Stomach (tissue), 9 donors: Measurements from ENCODE around the gene AGPAT2. TPM values are rescaled to one million over a fixed set of nuclear protein-coding genes. Genes with fewer than 3 reads are reported as not detected.

Experiments used
- DNase-seq, 2 donors: peaks; one replicate each; pipeline versions ENCODE4 v3.0.0 to v3.0.0-alpha.2; 2013 to 2019
- H3K27ac ChIP-seq, 5 donors: fragments of 200-600 bp in 4 of 5; sonication (generic) in 4 of 5; one replicate each; pipeline ENCODE4 v1.5.1; 2013 to 2019; ENCODE audit warnings: mild to moderate bottlenecking in 1 of 5, moderate library complexity in 1 of 5
- H3K27me3 ChIP-seq, 3 donors: fragments of 200-600 bp; sonication (generic); one replicate each; pipeline ENCODE4 v1.5.1; 2017 to 2019; ENCODE audit warnings: mixed run types in 1 of 3
- H3K36me3 ChIP-seq, 4 donors: fragments of 200-600 bp; sonication (generic); 1 replicate in 3 of 4; 2 replicates in 1 of 4; pipeline ENCODE4 v1.5.1; 2016 to 2019
- H3K4me1 ChIP-seq, 4 donors: fragments of 200-600 bp; sonication (generic); one replicate each; pipeline ENCODE4 v1.5.1; 2016 to 2019
- H3K4me3 ChIP-seq, 4 donors: fragments of 200-600 bp; sonication (generic) in 3 of 4; one replicate each; pipeline ENCODE4 v1.5.1; 2016 to 2019; ENCODE audit warnings: mild to moderate bottlenecking in 1 of 4
- H3K9me3 ChIP-seq, 4 donors: fragments of 200-600 bp; sonication (generic); one replicate each; pipeline ENCODE4 v1.5.1; 2016 to 2019
- CTCF ChIP-seq, 7 experiments: fragments of 450-650 bp in 4 of 7; fragments of 200-600 bp in 3 of 7; sonication (generic) in 3 of 7; IDR thresholded peaks; one replicate each; pipeline ENCODE4 v1.5.1; 2016 to 2019; ENCODE audit warnings: antibody characterized with exemption in 7 of 7, control low read depth in 2 of 7, mild to moderate bottlenecking in 1 of 7
- EP300 ChIP-seq: sonication (generic); formaldehyde crosslinking; IDR thresholded peaks from one replicate; pipeline ENCODE4 v1.6.1; 2017; ENCODE audit warnings: antibody characterized with exemption
- POLR2A ChIP-seq, 4 donors: fragments of 450-650 bp; IDR thresholded peaks; one replicate each; pipeline ENCODE4 v1.6.1; 2016; ENCODE audit warnings: antibody characterized with exemption in 4 of 4, control low read depth in 2 of 4, mild to moderate bottlenecking in 1 of 4, moderate library complexity in 1 of 4
- POLR2AphosphoS5 ChIP-seq, 3 donors: sonication (generic); formaldehyde crosslinking; IDR thresholded peaks; one replicate each; pipeline ENCODE4 v1.6.1; 2016; ENCODE audit warnings: antibody characterized with exemption in 3 of 3
- WGBS, 5 donors: extraction: QIAGEN DNeasy Blood & Tissue Kit in 3 of 5; methylation state at CpG; one replicate each; pipeline versions ENCODE4 v1.1.5 to v1.1.7; 2013 to 2018; 5-methylcytosine and 5-hydroxymethylcytosine counted together
- intact Hi-C: fragments of 100-400 bp; cut with DNase I; formaldehyde crosslinking; loops from one replicate; pipeline ENCODE4 v1.15.1; 2023; ENCODE audit warnings: low total_unique reads
- polyA plus RNA-seq, 3 donors: library from polyadenylated mRNA; stranded (reverse); fragments of 200-250 nt; gene quantifications; one replicate each; pipeline ENCODE4 v1.2.3, GENCODE V29; 2013
- total RNA-seq, 5 donors: library from RNA; depleted of rRNA; stranded (reverse); fragments of >200 nt; gene quantifications; one replicate each; pipeline versions ENCODE4 v1.1.0 to v1.2.3, GENCODE V29; 2014 to 2016
- donor health status: healthy with polysubstance abuse.
- donor health status: Bipolar disorder and iron deficiency.
- donor health status: healthy.

The AGPAT2 gene
- total and polyA plus RNA-seq, 8 donors: 32.7 to 135 (median 72.0) TPM

GRCh38 chr9:136729144-136729543 is 41.9 kb upstream of the AGPAT2 start:
- H3K36me3 ChIP-seq: peaks cover 21 to 26% (median 25%) of the 10 kb centered on the region in 4 donors
- peak overlapping the region; percentile 74 to 83 (median 76) for H3K4me3 ChIP-seq
- no peaks in the 10 kb centered on the region for H3K27me3 ChIP-seq
- intact Hi-C loops: no loop called here
- TF ChIP-seq POLR2AphosphoS5 (IDR thresholded peaks at IDR 0.05): no peak
- TF ChIP-seq POLR2A (IDR thresholded peaks at IDR 0.05): no peak
- no peak for TF ChIP-seq CTCF (IDR thresholded peaks at IDR 0.05)
- TF ChIP-seq EP300: no peak
- H3K9me3 ChIP-seq: no peaks in the 10 kb centered on the region
- DNase-seq: no peak
- peaks cover 29 to 45% (median 41%) of the 10 kb centered on the region in 4 donors for H3K4me1 ChIP-seq
- peak overlapping the region in 1 of 5 donors; percentile 85 for H3K27ac ChIP-seq
- 80 to 90% (median 87%) methylated on average over 3 to 7 of the region's 7 CpGs for WGBS, 5 donors

- peak overlapping the region in 4 of 5 donors; percentile 69 to 85 (median 78) for H3K27ac ChIP-seq
- H3K4me3 ChIP-seq: peak overlapping the region; percentile 74 to 83 (median 76)
- H3K9me3 ChIP-seq: no peaks in the 10 kb centered on the region
- intact Hi-C loops: no loop called here
- H3K4me1 ChIP-seq: peaks cover 29 to 50% (median 42%) of the 10 kb centered on the region in 4 donors
- no peak for TF ChIP-seq EP300
- no peak for TF ChIP-seq POLR2A (IDR thresholded peaks at IDR 0.05)
- TF ChIP-seq POLR2AphosphoS5 (IDR thresholded peaks at IDR 0.05): no peak
- no peak for TF ChIP-seq CTCF (IDR thresholded peaks at IDR 0.05)
- peak in 1 of 2 donors; percentile 65 for DNase-seq
- peaks cover 26 to 31% (median 30%) of the 10 kb centered on the region in 4 donors for H3K36me3 ChIP-seq
- 0 to 6% (median 4%) methylated on average over 24 to 53 of the region's 53 CpGs for WGBS, 5 donors
- no peaks in the 10 kb centered on the region for H3K27me3 ChIP-seq
Measured at GRCh38 chr9:136728548-136729123, 41.4 kb upstream of the AGPAT2 start.

GRCh38 chr9:136728080-136728547 is 40.9 kb upstream of the AGPAT2 start:
- intact Hi-C loops: no loop called here
- DNase-seq: peak; percentile 92 to 96
- H3K27ac ChIP-seq: peak overlapping the region; percentile 69 to 85 (median 79)
- H3K9me3 ChIP-seq: no peaks in the 10 kb centered on the region
- peak overlapping the region; percentile 74 to 83 (median 76) for H3K4me3 ChIP-seq
- WGBS, 5 donors: 0 to 4% (median 1%) methylated on average over 13 to 66 of the region's 66 CpGs
- H3K4me1 ChIP-seq: peaks cover 29 to 55% (median 45%) of the 10 kb centered on the region in 4 donors
- no peaks in the 10 kb centered on the region for H3K27me3 ChIP-seq
- peak in 2 of 4 donors; percentile 57 to 93 for TF ChIP-seq POLR2A (IDR thresholded peaks at IDR 0.05)
- peak in 6 of 7 experiments; percentile 40 to 98 (median 87) for TF ChIP-seq CTCF (IDR thresholded peaks at IDR 0.05)
- no peak for TF ChIP-seq EP300
- TF ChIP-seq POLR2AphosphoS5 (IDR thresholded peaks at IDR 0.05): peak; percentile 94 to 100 (median 100)
- H3K36me3 ChIP-seq: peaks cover 31 to 37% (median 36%) of the 10 kb centered on the region in 4 donors

GRCh38 chr9:136726631-136727191 is 39.5 kb upstream of the AGPAT2 start:
- TF ChIP-seq POLR2A (IDR thresholded peaks at IDR 0.05) (no peak), EP300 (no peak), POLR2AphosphoS5 (IDR thresholded peaks at IDR 0.05) (peak in 1 of 3 donors; percentile 32), CTCF (IDR thresholded peaks at IDR 0.05) (peak in 1 of 7 experiments; percentile 22)
- Histone ChIP-seq H3K9me3 (no peaks in the 10 kb centered on the region), H3K27me3 (no peaks in the 10 kb centered on the region), H3K4me3 (peak overlapping the region; percentile 74 to 83 (median 76)), H3K4me1 (peaks cover 30 to 65% (median 55%) of the 10 kb centered on the region in 4 donors), H3K36me3 (peaks cover 37 to 51% (median 50%) of the 10 kb centered on the region in 4 donors), H3K27ac (peak overlapping the region in 3 of 5 donors; percentile 76 to 85 (median 79))
- intact Hi-C loops: no loop called here
- peak in 1 of 2 donors; percentile 71 for DNase-seq
- WGBS, 5 donors: 18 to 27% (median 20%) methylated on average over 17 to 18 of the region's 18 CpGs
